HG02798 (cell line): ENCODE data around the gene LMOD3.

ENCODE experiments used
- ATAC-seq: cut with Tn5 transposase; IDR thresholded peaks from one replicate; pipeline ENCODE4 v1.9.1; 2021; ENCODE audit warnings: mild to moderate bottlenecking; ENCODE audit not compliant: unreplicated experiment, poor library complexity

Gene LMOD3

DNA sequence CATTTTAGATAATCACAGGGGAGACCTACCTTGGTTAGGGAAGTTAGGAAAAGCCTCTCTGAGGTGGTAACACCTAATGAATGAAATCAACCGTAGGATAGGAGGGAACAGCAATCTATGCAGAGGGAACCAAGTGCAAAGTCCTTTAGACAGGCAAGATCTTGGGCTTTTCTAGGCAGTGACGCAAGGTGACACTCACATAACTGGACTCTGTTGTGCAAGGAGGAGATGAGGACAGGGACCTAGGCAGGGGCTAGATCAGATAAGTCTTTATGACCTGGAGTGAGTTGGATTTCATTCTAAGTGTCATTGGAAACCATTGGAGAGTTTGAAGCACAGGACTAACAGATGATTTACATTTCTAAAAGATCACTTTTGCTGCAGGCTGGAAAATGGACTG lies 4.6 kb upstream of the LMOD3 start:
- ATAC-seq = no peak

DNA sequence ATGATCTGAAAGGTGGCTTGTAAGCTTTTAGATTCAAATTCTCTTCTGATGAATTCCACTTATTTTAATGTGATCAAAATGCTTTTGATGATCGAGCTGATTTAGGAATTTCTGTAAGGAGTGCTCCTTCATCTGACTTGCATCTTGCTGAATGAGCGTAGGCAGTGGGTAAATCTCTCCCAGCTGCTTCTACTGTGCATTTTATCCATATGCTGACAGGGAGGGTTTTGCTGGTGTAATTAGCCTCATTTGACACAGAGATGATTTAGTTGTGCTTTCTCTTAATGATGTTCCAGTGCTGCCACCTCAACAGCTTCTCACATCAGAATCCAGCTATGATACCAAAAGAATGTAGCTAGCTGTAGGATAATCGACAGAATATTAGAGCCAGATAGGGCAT lies 3.8 kb upstream of the LMOD3 start:
- ATAC-seq = no peak

DNA sequence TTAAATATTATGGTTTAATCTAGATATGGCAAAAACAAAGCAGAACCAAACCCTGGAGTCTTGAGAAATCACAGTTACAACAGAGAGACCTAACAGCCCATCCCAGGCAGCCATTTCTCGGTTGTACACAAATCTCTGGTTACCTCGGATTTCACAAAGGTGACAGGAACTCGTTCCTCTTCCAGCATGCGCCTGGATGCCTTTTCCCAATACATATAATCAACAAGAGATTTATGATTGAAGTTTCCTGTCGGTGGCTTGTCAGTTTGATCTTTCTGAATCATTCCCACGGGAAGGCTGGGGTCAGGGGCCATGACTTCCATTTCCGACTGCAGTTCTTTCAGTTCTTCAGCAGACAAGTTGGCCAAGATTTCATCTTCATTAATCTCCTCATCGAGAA lies 445 bp downstream of the LMOD3 start:
- no peak for ATAC-seq

DNA sequence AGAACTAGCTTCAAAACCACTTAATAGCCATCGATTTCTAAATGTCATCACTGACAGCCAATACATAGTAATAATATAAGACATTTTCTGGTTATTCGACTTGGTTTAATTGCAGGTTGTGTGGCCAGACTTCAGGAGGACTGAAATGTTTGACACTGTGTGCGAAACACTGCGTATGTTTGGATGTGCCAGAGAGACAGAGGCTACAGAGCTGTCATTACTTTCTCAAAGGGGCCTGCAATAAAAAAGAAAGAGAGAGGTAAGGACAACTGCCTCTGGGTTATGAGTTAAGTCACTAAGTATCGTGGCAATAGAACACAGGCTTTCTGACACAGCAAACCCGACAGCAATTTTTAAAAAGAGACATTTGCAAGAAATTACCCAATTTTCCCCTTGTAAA lies 882 bp downstream of the LMOD3 start:
- no peak for ATAC-seq

DNA sequence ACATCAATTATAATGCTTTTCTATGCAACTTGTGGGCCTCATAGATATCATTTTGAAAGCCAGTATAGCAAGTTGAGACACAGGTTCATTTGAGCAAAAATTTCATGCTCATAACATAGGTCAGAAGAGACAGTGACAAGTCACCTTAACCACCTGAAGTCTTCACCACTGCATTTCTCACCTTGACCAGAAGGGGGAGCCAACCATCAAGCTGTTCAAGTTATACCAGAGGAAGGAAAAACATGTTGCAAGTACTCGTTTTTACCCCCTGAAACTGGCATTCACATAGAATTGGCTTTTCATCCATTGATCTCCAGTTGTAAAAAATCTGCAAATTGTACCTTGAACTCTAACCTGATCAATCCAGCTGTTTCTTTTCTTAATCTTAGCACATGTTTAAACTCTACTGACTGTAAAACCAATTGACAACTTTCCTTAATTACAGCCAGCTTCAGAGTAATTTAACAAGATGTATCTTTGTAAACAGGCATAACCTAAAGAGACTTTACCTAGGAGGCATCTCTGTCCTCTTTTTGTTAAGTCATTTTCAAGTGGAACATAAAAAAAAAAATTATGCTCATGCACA lies 1.4 kb downstream of the LMOD3 start:
- peak; percentile 89 for ATAC-seq

DNA sequence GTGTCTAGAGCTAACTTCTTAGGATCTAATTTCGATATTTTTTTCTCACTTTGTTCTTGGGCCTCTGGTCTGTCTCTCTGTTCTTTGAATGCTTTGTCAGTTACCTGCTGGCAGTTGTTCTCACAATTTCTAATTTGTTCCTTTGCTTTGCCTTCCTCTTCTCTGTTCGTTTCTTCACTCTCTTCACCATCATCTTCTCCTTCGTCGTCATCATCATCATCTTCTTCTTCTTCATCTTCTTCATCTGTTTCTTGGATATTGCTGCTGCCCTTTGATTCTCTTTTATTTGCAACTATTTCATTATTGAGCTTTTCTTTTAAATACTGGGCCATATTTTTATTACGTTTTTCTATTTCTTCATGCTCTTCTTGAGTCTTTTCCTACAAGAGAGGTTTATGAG lies 2.7 kb downstream of the LMOD3 start:
- ATAC-seq = no peak

DNA sequence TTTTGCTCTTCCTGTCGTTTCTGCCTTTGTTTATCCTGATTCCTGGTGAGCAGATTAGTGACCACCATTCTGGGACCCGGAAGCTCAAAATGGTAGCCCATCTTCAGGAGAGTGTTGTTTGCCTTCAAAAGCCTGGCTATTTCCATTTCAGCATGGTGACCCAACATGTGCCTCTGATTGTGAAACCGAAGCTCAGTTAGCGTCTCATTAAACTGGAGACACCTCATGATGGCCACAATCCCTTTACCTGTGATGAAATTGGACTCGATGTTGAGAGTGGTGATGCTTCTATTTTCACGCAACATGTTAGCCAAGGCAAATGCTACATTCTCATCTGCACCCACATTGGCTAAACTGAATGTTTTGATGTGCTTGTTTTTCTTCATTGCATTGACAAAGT lies 3.3 kb downstream of the LMOD3 start:
- no peak for ATAC-seq

DNA sequence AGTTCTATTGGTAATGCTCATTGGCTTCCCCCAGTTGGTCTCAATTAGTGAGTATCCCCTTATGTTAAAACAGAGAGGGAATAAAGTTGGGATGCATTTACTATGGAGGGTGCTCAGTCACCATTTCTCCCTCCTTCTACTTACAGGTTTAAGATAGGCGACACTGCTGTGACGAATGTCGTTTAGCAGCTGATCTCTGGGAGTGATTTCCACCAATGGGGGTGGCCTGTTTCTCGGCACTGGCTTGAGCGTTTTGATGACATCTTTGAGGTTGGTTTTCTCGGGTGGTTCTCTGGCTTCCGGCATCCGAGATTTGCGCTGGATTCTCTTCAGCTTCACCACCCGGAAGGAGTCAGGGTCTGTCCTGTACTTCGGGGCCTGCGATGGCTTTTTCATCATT lies 3.8 kb downstream of the LMOD3 start:
- ATAC-seq = no peak

DNA sequence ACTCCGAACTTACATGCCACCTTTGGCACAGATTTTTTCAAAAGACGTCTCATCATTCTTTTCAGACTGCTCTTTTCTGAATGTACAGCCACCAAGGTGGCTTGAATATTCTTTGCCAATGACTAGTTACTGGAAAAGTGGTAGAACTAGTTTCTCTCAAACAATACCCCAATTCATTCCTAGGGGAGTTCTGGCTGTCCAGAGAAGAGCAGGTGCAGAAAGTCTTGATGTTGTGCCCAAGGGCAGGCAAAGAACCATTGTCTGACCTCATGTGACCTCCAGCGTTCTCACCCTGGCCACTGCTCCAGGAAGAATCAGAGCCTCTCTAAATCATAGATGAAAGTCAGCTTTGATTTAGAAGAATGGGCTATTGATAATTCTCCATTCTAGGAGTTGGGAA lies 5.5 kb downstream of the LMOD3 start:
- no peak for ATAC-seq

DNA sequence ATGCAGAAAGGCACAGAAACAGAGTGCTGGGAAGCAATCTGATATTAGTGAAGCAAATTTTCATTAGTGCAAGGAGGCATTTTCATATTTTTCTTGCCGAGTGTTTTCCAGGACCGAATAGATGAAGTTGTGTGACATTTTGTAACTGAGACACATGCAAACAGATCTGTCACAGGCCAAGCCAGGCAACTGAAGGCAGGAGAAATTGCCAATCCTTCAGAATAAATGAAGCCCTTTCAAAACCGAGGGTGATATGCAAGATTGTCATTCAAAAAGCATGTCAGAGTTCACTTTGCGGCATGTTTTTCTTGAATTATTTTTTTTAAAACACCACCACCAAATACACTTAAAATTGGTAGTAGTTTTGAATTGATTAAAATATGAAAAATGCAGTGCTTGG lies 6.2 kb downstream of the LMOD3 start:
- no peak for ATAC-seq

DNA sequence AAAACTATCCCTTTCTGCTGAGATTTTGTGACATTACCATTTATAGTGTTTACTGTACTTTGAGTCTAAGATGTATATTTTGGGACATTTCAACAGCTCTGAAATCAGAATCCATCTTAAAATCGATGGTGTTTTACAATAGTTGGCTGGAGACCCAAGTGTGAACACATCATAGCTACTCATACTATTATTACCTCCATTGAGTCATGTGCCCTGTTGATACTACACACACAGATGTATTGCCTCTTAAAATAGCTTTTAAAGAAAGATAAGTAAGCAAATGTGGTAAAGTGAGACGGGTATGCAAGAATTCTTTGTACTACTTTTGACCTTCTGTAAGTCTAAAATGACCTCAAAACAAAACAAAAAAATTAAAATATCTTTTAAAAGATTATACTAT lies 6.7 kb downstream of the LMOD3 start:
- no peak for ATAC-seq

DNA sequence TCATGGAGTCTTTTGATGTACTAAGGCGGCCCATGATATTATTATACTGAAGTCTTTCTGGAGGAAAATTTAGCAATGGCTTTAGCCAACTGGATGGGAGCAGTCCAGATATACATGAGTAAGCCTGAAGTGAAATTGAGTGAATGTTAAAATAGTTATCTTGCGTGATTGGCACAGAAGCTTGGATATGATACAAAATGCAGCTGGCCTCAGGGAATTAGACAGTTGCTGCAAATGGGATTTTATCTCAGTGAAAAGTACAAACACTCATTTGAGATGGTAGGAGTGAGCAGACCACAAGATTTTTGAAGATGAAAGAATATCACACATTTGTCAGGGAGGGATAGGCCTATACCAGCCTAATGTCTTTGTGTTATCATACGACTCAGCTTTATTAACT lies 8.9 kb downstream of the LMOD3 start:
- ATAC-seq = no peak

DNA sequence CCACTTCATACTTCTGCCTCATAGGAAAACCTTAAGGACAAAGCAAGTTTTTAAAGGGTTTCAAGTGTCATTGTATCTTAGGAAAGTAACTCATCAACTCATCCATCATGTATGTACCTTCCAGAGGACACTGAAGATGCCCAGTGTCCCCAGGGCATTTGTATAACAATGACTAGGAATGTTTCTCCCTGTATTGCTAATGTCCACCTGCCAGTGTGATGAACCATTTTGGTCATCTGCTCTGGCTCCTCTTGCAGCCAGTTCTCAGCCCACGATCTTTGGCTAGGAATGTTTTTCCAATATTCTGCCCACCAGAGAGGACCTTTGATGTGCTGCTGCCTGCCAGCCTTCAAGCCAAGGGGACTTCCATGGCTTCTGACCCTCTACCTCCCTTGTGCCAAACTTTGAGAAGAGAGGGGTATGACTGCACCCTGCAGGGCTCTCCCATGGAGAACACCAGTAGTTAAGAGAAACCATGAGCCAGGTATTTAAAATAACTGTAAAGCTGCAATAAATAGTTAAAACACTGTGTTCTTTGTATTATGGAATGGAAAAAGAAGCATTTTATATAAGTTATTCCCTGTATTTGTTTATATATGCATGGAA lies 11.4 kb downstream of the LMOD3 start:
- ATAC-seq = no peak

DNA sequence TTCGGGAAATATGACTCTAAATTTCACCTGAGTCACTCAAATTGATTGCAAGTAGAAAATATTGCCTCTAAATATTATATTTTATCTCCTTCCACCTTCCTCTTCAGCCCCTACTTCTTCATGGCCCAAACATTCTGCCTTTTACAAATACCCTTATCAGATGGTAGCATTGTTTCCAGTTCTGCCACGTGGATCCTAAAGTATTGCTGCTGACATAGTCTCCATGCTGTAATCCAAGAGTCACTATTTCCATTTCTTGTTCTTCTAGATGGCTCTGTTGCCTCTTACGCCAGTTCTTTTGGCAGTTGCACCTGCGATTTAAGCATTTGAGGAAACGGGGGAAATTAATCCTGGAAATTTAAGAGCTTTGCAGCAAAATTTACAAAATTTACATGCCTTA lies 13.6 kb downstream of the LMOD3 start:
- ATAC-seq = no peak

DNA sequence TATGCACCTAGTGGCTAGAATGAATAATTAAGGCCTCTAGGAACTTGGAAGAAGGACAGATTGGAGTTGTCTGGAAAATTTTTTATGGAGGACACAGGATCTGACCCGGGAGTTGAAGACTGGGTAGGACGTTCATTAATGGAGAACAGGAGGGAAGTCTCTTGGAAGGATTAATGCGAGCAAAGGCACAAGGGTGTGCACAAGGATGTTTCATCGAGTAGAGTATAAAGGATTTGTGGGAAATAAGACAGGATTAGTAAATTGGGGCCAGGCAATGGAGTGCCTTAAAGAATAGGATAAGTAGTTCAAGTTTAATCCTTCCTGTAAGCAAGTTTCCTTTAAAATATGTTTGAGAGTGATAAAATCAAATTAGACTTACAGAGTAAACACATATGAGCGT lies 14.6 kb downstream of the LMOD3 start:
- ATAC-seq = no peak

DNA sequence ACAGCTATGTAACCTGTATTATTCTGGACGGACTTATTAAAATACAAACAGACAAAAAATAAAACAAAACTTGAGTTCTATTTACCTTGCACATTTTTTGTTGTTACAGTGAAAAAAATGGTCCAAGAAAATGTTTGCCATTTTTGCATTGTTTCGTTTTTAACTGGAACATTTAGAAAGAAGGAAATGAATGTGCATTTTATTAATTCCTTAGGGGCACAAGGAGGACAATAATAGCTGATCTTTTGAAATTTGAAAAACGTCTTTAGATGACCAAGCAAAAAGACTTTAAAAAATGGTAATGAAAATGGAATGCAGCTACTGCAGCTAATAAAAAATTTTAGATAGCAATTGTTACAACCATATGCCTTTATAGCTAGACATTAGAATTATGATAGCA lies 17.1 kb downstream of the LMOD3 start:
- ATAC-seq = no peak

DNA sequence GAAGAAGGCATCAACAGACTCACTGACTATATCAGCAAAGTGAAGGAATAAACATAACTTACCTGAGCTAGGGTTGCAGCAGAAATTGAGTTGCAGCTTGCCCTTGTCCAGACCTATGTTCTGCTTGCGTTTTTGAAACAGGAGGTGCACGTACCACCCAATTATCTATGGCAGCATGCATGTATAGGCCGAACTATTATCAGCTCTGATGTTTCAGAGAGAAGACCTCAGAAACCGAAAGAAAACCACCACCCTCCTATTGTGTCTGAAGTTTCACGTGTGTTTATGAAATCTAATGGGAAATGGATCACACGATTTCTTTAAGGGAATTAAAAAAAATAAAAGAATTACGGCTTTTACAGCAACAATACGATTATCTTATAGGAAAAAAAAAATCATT lies 17.8 kb downstream of the LMOD3 start:
- no peak for ATAC-seq

DNA sequence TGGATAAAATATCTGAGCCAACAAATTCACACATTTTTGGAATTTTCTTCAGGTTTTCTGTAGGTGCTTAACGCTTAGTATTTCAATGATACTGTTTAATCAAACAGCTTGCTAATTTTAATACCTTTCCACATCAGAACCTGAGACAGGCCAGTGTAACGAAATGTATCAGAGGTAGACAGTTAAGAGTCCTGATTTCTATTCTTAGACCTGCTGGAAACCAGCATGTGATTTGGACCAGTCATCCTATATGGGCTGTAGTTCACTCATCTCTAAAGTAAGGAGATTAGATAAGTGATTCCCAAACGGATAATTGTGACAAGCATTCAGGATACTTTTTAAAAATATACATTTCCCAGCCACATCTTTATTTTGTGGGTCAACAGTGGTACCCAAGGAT lies 19.3 kb downstream of the LMOD3 start:
- ATAC-seq = no peak

DNA sequence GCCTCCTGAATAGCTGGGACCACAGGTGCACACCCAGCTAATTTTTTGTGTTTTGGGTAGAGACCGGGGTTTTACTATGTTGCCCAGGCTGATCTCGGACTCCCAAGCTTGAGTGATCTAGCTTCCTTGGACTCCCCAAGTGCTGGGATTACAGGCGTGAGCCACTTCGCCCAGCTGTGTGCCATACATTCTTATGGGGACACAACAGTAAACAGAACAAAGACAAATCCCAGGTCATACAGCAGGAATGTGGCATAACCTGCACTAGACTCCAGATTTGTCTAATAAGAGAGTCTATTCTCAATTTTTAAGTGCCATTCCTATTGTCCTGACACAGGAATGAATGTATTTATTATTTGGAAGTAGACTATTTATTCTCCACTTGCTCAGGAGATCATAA lies 20.0 kb downstream of the LMOD3 start:
- no peak for ATAC-seq

DNA sequence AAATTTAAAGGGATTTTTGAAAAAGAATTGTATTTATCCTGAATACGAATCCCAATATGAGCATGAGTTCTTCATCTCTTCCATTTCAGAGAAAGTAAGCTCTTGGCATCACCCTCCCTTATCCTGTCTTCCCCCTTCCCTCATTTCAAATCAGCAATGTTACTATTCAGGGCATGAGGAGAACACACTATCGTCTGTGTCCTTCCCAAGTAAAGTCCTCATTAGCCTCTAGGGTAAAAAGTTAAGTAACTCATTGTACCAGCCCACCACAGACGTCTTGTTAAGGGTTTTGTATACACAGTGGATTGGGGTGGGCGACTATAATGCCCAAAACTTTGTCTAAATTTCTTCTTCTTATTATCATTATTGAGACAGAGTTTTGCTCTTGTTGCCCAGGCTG lies 22.8 kb downstream of the LMOD3 start:
- ATAC-seq = no peak

DNA sequence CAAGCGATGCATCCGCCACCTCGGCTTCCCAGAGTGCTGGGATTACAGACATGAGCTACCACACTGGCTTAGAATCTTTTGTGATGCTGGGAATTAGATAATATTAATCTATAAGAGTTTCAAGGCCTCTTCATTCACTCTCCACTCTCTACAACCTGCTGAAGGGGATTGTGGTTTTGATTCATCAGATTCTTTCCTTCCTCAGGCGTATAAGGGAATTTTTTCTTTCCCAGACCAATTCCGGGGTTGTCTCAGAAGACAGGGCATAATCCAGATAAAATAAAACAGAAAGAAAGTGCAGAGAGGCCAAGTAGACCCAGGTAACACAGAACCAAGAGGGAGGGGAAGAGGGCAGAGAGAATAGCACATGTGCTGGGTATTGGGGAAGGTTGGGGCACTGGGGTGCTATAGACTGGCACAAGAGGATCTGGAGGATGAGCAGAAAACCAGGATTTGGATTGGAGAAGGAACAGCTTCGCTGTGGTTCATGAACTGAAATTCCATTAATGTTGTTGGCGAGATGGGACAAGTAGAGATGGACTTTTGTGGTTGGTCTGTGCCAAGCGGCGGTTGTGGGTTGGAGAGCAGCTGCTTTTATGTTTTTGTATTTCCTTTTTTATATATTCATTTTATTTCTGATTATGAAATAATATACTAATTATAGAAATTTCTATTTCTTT lies 24.8 kb downstream of the LMOD3 start:
- no peak for ATAC-seq

DNA sequence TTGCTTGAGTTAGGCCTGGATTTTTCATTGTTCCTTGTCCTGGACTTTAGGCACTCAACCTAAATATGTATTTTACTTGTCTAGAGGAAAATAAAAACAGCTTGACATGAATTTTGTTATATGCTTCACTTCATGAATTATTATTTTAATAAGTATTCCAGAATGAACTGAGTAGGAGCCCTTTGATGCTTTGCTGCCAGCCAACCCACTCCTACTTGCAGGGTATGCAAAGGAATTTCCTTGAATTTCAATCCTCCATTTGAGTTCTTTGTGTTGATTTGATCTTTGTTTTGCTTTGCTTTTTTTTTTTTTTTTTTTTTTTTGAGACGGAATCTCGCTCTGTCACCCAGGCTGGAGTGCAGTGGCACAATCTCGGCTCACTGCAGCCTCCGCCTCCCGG lies 26.1 kb downstream of the LMOD3 start:
- ATAC-seq = no peak
